H1 (cell line): ENCODE data around the gene CAPN13. TPM values are rescaled to one million over a fixed set of nuclear protein-coding genes. Genes with fewer than 3 reads are reported as not detected.

Source experiments
- CTCF ChIA-PET: fragments of 300-600 bp; sonication (Branson Sonifier 250); formaldehyde crosslinking; loops from one replicate; lab custom pipeline; 2021; ENCODE audit not compliant: partially characterized antibody; lab: Charles Lee
- POLR2A ChIA-PET: fragments of 300-600 bp; sonication (Branson Sonifier 250); formaldehyde crosslinking; loops from one replicate; lab custom pipeline; 2021; ENCODE audit warnings: inconsistent platforms; ENCODE audit not compliant: partially characterized antibody; lab: Charles Lee
- DNase-seq, 2 experiments: peaks; one replicate each; pipeline versions ENCODE4 v3.0.0 to v3.0.0-alpha.2; 2010 to 2022; ENCODE audit warnings: low spot score in 2 of 2, low read depth in 1 of 2, mixed read lengths in 1 of 2
- FAIRE-seq: peaks from 2 replicates; lab custom pipeline; 2011; peaks lifted over from hg19 to GRCh38; lab: Jason Lieb, UNC
- H2AFZ ChIP-seq: 2 replicates; pipeline ENCODE4 v1.8.1; 2012; ENCODE audit warnings: low read length, inconsistent platforms
- H2AK5ac ChIP-seq: 2 replicates; pipeline ENCODE4 v1.6.1; 2013; ENCODE audit warnings: low read depth, low read length
- H2BK120ac ChIP-seq: replicated peaks from 2 replicates; pipeline ENCODE3; 2013; ENCODE audit warnings: low read depth, low read length, inconsistent platforms
- H2BK12ac ChIP-seq: 2 replicates; pipeline ENCODE4 v1.6.1; 2013; ENCODE audit warnings: low read depth, low read length
- H2BK15ac ChIP-seq: 2 replicates; pipeline ENCODE4 v1.6.1; 2013; ENCODE audit warnings: low read length
- H2BK20ac ChIP-seq: 2 replicates; pipeline ENCODE4 v1.6.1; 2013; ENCODE audit warnings: low read length
- H2BK5ac ChIP-seq: 2 replicates; pipeline ENCODE4 v1.6.1; 2013; ENCODE audit warnings: low read depth, low read length
- H3K14ac ChIP-seq: 2 replicates; pipeline ENCODE4 v1.6.1; 2013; ENCODE audit warnings: inconsistent platforms; ENCODE audit not compliant: insufficient read length
- H3K18ac ChIP-seq: 2 replicates; pipeline ENCODE4 v1.6.1; 2013; ENCODE audit warnings: low read length; ENCODE audit errors: extremely low read depth
- H3K23ac ChIP-seq: 2 replicates; pipeline ENCODE4 v1.6.1; 2013; ENCODE audit warnings: inconsistent platforms; ENCODE audit not compliant: insufficient read length
- H3K23me2 ChIP-seq: 2 replicates; pipeline ENCODE4 v1.6.1; 2013; ENCODE audit warnings: low read depth, low read length
- H3K27ac ChIP-seq: 2 replicates; pipeline ENCODE4 v1.6.1; 2011; ENCODE audit warnings: low read depth, low read length, inconsistent platforms
- H3K27me3 ChIP-seq, 4 experiments: replicated peaks in 1 of 4; 1 replicate in 1 of 4; 2 replicates in 3 of 4; pipeline versions ENCODE4 v1.6.1 to v1.8.1; 2011 to 2013; ENCODE audit warnings: low read length in 3 of 4, mild to moderate bottlenecking in 3 of 4, inconsistent platforms in 2 of 4, mixed read lengths in 2 of 4, moderate library complexity in 1 of 4; ENCODE audit not compliant: control insufficient read depth in 3 of 4, insufficient read depth in 3 of 4; ENCODE audit errors: extremely low read depth in 1 of 4
- H3K36me3 ChIP-seq, 4 experiments: 2 replicates each; pipeline versions ENCODE4 v1.6.1 to v1.8.1; 2011 to 2013; ENCODE audit warnings: mild to moderate bottlenecking in 4 of 4, low read length in 3 of 4, moderate library complexity in 2 of 4, control low read depth in 1 of 4, inconsistent platforms in 1 of 4; ENCODE audit not compliant: insufficient read depth in 4 of 4, control insufficient read depth in 2 of 4
- H3K4ac ChIP-seq: replicated peaks from 2 replicates; pipeline ENCODE3; 2013; ENCODE audit warnings: low read length, low read depth, mixed read lengths, inconsistent platforms; ENCODE audit not compliant: insufficient read length
- H3K4me1 ChIP-seq, 4 experiments: replicated peaks in 1 of 4; 1 replicate in 1 of 4; 2 replicates in 3 of 4; pipeline versions ENCODE4 v1.6.1 to v1.8.1; 2011 to 2013; ENCODE audit warnings: low read length in 3 of 4, inconsistent platforms in 2 of 4, mixed read lengths in 1 of 4; ENCODE audit not compliant: insufficient read depth in 4 of 4, control insufficient read depth in 3 of 4
- H3K4me2 ChIP-seq, 2 experiments: 2 replicates each; pipeline versions ENCODE4 v1.6.1 to v1.8.1; 2011 to 2013; ENCODE audit warnings: low read depth in 2 of 2, low read length in 2 of 2, control low read depth in 1 of 2, inconsistent platforms in 1 of 2, mild to moderate bottlenecking in 1 of 2; ENCODE audit not compliant: insufficient read depth in 1 of 2
- H3K4me3 ChIP-seq, 4 experiments: fragments of 200-600, 300-600 bp in 1 of 4; sonication (generic), shearing (Covaris generic), sonication (Bioruptor Twin) in 1 of 4; 2 replicates each; pipeline versions ENCODE4 v1.5.1 to v1.8.1; 2011 to 2016; ENCODE audit warnings: low read length in 4 of 4, low read depth in 3 of 4, control low read depth in 2 of 4, inconsistent platforms in 2 of 4, mild to moderate bottlenecking in 2 of 4, mixed read lengths in 1 of 4, moderate library complexity in 1 of 4; ENCODE audit not compliant: insufficient read depth in 2 of 4; ENCODE audit errors: extremely low read depth in 1 of 4
- H3K56ac ChIP-seq: replicated peaks from 2 replicates; pipeline ENCODE3; 2013; ENCODE audit warnings: low read depth, mild to moderate bottlenecking, mixed read lengths, low read length, inconsistent platforms; ENCODE audit not compliant: insufficient read length
- H3K79me1 ChIP-seq: 2 replicates; pipeline ENCODE4 v1.6.1; 2013; ENCODE audit warnings: low read depth, low read length, control low read depth
- H3K79me2 ChIP-seq, 2 experiments: 2 replicates each; pipeline versions ENCODE4 v1.6.1 to v1.8.1; 2012 to 2013; ENCODE audit warnings: low read length in 2 of 2, mild to moderate bottlenecking in 2 of 2, inconsistent platforms in 1 of 2; ENCODE audit not compliant: insufficient read depth in 2 of 2, control insufficient read depth in 1 of 2
- H3K9ac ChIP-seq, 4 experiments: replicated peaks in 1 of 4; 1 replicate in 1 of 4; 2 replicates in 3 of 4; pipeline versions ENCODE4 v1.6.1 to v1.8.1; 2011 to 2013; ENCODE audit warnings: low read depth in 3 of 4, low read length in 3 of 4, control low read depth in 2 of 4, mild to moderate bottlenecking in 2 of 4, moderate library complexity in 2 of 4, inconsistent platforms in 1 of 4; ENCODE audit errors: extremely low read depth in 1 of 4
- H3K9me3 ChIP-seq, 2 experiments: 2 replicates each; pipeline versions ENCODE4 v1.6.1 to v1.8.1; 2012 to 2013; ENCODE audit warnings: mild to moderate bottlenecking in 2 of 2, moderate library complexity in 2 of 2, control low read depth in 1 of 2, inconsistent platforms in 1 of 2, low read depth in 1 of 2, low read length in 1 of 2, mixed read lengths in 1 of 2; ENCODE audit not compliant: insufficient read depth in 2 of 2
- H4K20me1 ChIP-seq, 2 experiments: replicated peaks in 1 of 2; 2 replicates each; pipeline versions ENCODE3 to v1.8.1; 2011 to 2013; ENCODE audit warnings: inconsistent platforms in 2 of 2, low read length in 2 of 2, mild to moderate bottlenecking in 1 of 2; ENCODE audit not compliant: insufficient read depth in 2 of 2, control insufficient read depth in 1 of 2
- H4K5ac ChIP-seq: 2 replicates; pipeline ENCODE4 v1.6.1; 2013; ENCODE audit warnings: low read length, low read depth, mixed read lengths, inconsistent platforms; ENCODE audit not compliant: insufficient read length
- H4K8ac ChIP-seq: 2 replicates; pipeline ENCODE4 v1.8.0; 2013; ENCODE audit warnings: mild to moderate bottlenecking, moderate library complexity, low read length, inconsistent platforms; ENCODE audit not compliant: insufficient read depth; ENCODE audit errors: extremely low read depth
- H4K91ac ChIP-seq: replicated peaks from 2 replicates; pipeline ENCODE3; 2013; ENCODE audit warnings: low read length, mixed read lengths, inconsistent platforms; ENCODE audit not compliant: insufficient read length
- BCL11A ChIP-seq, 2 experiments: IDR thresholded peaks; one replicate each; pipeline ENCODE4 v1.6.1; 2011; ENCODE audit warnings: low read depth in 2 of 2, low read length in 2 of 2, mild to moderate bottlenecking in 2 of 2
- EZH2 ChIP-seq: fragments of 200-600 bp; sonication (generic); IDR thresholded peaks from 2 replicates; pipeline ENCODE4 v1.7.1; 2012; ENCODE audit warnings: low read depth, mild to moderate bottlenecking, moderate library complexity, low read length, inconsistent platforms; ENCODE audit not compliant: severe bottlenecking
- GTF2F1 ChIP-seq: IDR thresholded peaks from 2 replicates; pipeline ENCODE4 v1.6.1; 2012; ENCODE audit warnings: low read depth, low read length, improper control_type of control experiment, borderline replicate concordance
- NRF1 ChIP-seq: IDR thresholded peaks from 2 replicates; pipeline ENCODE4 v1.6.1; 2011; ENCODE audit warnings: mild to moderate bottlenecking, low read depth, low read length, improper control_type of control experiment
- POLR2A ChIP-seq, 2 experiments: IDR thresholded peaks; 1 replicate in 1 of 2; 2 replicates in 1 of 2; pipeline ENCODE4 v1.6.1; 2011; ENCODE audit warnings: low read depth in 2 of 2, low read length in 2 of 2, mild to moderate bottlenecking in 2 of 2; ENCODE audit errors: control extremely low read depth in 1 of 2
- RAD21 ChIP-seq, 2 experiments: IDR thresholded peaks in 1 of 2; conservative IDR thresholded peaks in 1 of 2; 2 replicates each; pipeline ENCODE4 v1.6.1; 2011; ENCODE audit warnings: low read depth in 2 of 2, low read length in 2 of 2, improper control_type of control experiment in 1 of 2, inconsistent platforms in 1 of 2, mild to moderate bottlenecking in 1 of 2, moderate library complexity in 1 of 2
- RFX5 ChIP-seq: IDR thresholded peaks from 2 replicates; pipeline ENCODE4 v1.6.1; 2011; ENCODE audit warnings: low read depth, low read length, improper control_type of control experiment, borderline replicate concordance
- RNF2 ChIP-seq: fragments of 200-900, 300-1000 bp; sonication (generic); IDR thresholded peaks from 2 replicates; pipeline ENCODE4 v1.7.1; 2016; ENCODE audit warnings: borderline replicate concordance, low read depth, mild to moderate bottlenecking, antibody characterized with exemption, low read length; ENCODE audit not compliant: poor library complexity, severe bottlenecking; ENCODE audit errors: missing control alignments
- TAF7 ChIP-seq: optimal IDR thresholded peaks from 2 replicates; pipeline ENCODE3; 2011; ENCODE audit warnings: low read depth, mild to moderate bottlenecking, inconsistent platforms, low read length, moderate library complexity, borderline replicate concordance
- WGBS, 2 experiments: shearing (Covaris generic) in 1 of 2; methylation state at CpG; one replicate each; pipeline versions ENCODE4 v1.1.6 to v1.1.7; 2013 to 2015; ENCODE audit warnings: low lambda C conversion rate in 2 of 2, mixed read lengths in 2 of 2, inconsistent platforms in 1 of 2, low coverage in 1 of 2, missing lambda C conversion rate in 1 of 2; ENCODE audit not compliant: insufficient replicate concordance in 2 of 2, insufficient coverage in 1 of 2, insufficient read length in 1 of 2; ENCODE audit errors: extremely low coverage in 1 of 2, missing lambda C conversion rate in 1 of 2; 5-methylcytosine and 5-hydroxymethylcytosine counted together
- polyA plus RNA-seq, 7 experiments: library from polyadenylated mRNA; depleted of rRNA in 3 of 7; stranded (reverse) in 5 of 7; unstranded in 2 of 7; fragments of >200 nt in 5 of 7; fragments of 200-250 nt in 2 of 7; gene quantifications; 1 replicate in 5 of 7; 2 replicates in 1 of 7; 4 replicates in 1 of 7; pipeline versions ENCODE4 v1.2.1 to v1.2.3, GENCODE V29; 2011 to 2013; ENCODE audit warnings: missing spikeins in 2 of 7, mixed read lengths in 2 of 7
- total RNA-seq: library from RNA; stranded (reverse); fragmentation: NEBNext Ultra II Directional; extraction: Animal tissue kit (Norgen Biotek cat#: 25700); gene quantifications from 2 replicates; pipeline ENCODE4 v1.2.1, GENCODE V29; 2021

The CAPN13 gene
- total and polyA plus RNA-seq, 2 of the 8 experiments (the other 6 are each of a cell fraction or from before 2014, with no cell fraction given) = 2.4 TPM

GRCh38 chr2:30800159-30800558 lies 7.1 kb downstream of the CAPN13 start:
- Histone ChIP-seq H3K9ac (no peak overlapping the region), H2BK20ac (no peak overlapping the region), H3K56ac (no peak overlapping the region), H3K4me3 (no peak overlapping the region), H3K14ac (no peak overlapping the region), H3K27me3 (no peaks in the 10 kb centered on the region), H3K27ac (no peak overlapping the region), H3K23me2 (no peaks in the 10 kb centered on the region), H3K79me1 (no peaks in the 10 kb centered on the region), H3K4me1 (peaks cover 2 to 13% (median 10%) of the 10 kb centered on the region in 4 experiments; a peak in 5 of 7 replicates), H3K79me2 (no peaks in the 10 kb centered on the region), H2AFZ (no peak overlapping the region), H2BK15ac (no peak overlapping the region), H2BK120ac (no peak overlapping the region), H3K4ac (no peak overlapping the region), H4K20me1 (no peaks in the 10 kb centered on the region), H2BK12ac (0 out of 2 replicates have a peak overlapping the region, but pooled peaks have one; percentile 27), H3K23ac (no peak overlapping the region), H2BK5ac (no peak overlapping the region), H3K9me3 (no peaks in the 10 kb centered on the region), H4K5ac (no peak overlapping the region), H3K36me3 (no peaks in the 10 kb centered on the region), H3K4me2 (no peak overlapping the region), H4K91ac (peak overlapping the region; percentile 50), H4K8ac (no peak overlapping the region), H2AK5ac (no peak overlapping the region), H3K18ac (no peak overlapping the region)
- DNase-seq (no peak), FAIRE-seq (no peak)
- WGBS, 2 experiments = 90% methylated on average over 5 of the region's 5 CpGs; no CpG with 5 or more reads in 1 of the 2 experiments
- ChIA-PET CTCF (interaction anchor here (1.0 to 3.6 kb wide), 4 partner anchors 9 to 779 kb away, joined by 3 to 15 read pairs (median 4); no protein-coding TSS in a partner anchor), POLR2A (no interaction called here)
- TF ChIP-seq POLR2A (IDR thresholded peaks at IDR 0.05; ENCODE audit: control extremely low read depth in 1 of 2, low read depth in 2 of 2, low read length in 2 of 2) = no peak
- no peak for TF ChIP-seq NRF1
- TF ChIP-seq BCL11A (IDR thresholded peaks at IDR 0.05; ENCODE audit: low read depth in 2 of 2, low read length in 2 of 2) = no peak
- TF ChIP-seq EZH2 = no peak
- no peak for TF ChIP-seq GTF2F1
- TF ChIP-seq RAD21 (IDR thresholded peaks at IDR 0.05 in 1 of 2, conservative IDR thresholded peaks at IDR 0.05 in 1 of 2; ENCODE audit: low read depth in 2 of 2, low read length in 2 of 2) = no peak
- no peak for TF ChIP-seq RNF2
- TF ChIP-seq TAF7 = no peak
- no peak for TF ChIP-seq RFX5
